H9 (cell line): ENCODE results near the gene CHST5. TPM values are rescaled to one million over a fixed set of nuclear protein-coding genes. Genes with fewer than 3 reads are reported as not detected.

ENCODE experiments used
- DNase-seq: peaks from one replicate; pipeline ENCODE4 v3.0.0-alpha.2; 2017
- H2AFZ ChIP-seq: one replicate; pipeline ENCODE4 v1.6.1; 2013; ENCODE audit warnings: mild to moderate bottlenecking, low read length, control low read depth, moderate library complexity
- H2AK5ac ChIP-seq: 2 replicates; pipeline ENCODE4 v1.6.1; 2013; ENCODE audit warnings: low read length, control low read depth, mixed read lengths; ENCODE audit not compliant: insufficient read length
- H2BK120ac ChIP-seq: one replicate; pipeline ENCODE4 v1.6.1; 2013; ENCODE audit warnings: low read depth, mild to moderate bottlenecking, low read length, control low read depth, inconsistent platforms; ENCODE audit not compliant: poor library complexity, severe bottlenecking
- H2BK12ac ChIP-seq: 2 replicates; pipeline ENCODE4 v1.6.1; 2013; ENCODE audit warnings: low read length, control low read depth, mixed read lengths, low read depth; ENCODE audit not compliant: insufficient read length
- H2BK15ac ChIP-seq: 2 replicates; pipeline ENCODE4 v1.6.1; 2013; ENCODE audit warnings: low read depth, low read length, control low read depth
- H2BK20ac ChIP-seq: one replicate; pipeline ENCODE4 v1.6.1; 2013; ENCODE audit warnings: low read depth, mild to moderate bottlenecking, low read length, control low read depth, inconsistent platforms; ENCODE audit not compliant: poor library complexity, severe bottlenecking
- H2BK5ac ChIP-seq: 2 replicates; pipeline ENCODE4 v1.6.1; 2013; ENCODE audit warnings: low read length, control low read depth, mixed read lengths; ENCODE audit not compliant: insufficient read length
- H3K14ac ChIP-seq: 2 replicates; pipeline ENCODE4 v1.6.1; 2013; ENCODE audit warnings: low read length, control low read depth; ENCODE audit not compliant: insufficient read depth
- H3K18ac ChIP-seq: 2 replicates; pipeline ENCODE4 v1.6.1; 2013; ENCODE audit warnings: low read depth, mild to moderate bottlenecking, mixed read lengths, low read length, control low read depth; ENCODE audit not compliant: insufficient read length
- H3K23ac ChIP-seq: 2 replicates; pipeline ENCODE4 v1.6.1; 2013; ENCODE audit warnings: low read length, control low read depth, mixed read lengths, low read depth; ENCODE audit not compliant: insufficient read length
- H3K23me2 ChIP-seq: 2 replicates; pipeline ENCODE4 v1.6.1; 2013; ENCODE audit warnings: low read depth, mild to moderate bottlenecking, mixed read lengths, low read length, control low read depth; ENCODE audit not compliant: insufficient read length, poor library complexity, severe bottlenecking
- H3K27ac ChIP-seq: 2 replicates; pipeline ENCODE4 v1.5.1; 2013; ENCODE audit warnings: low read length, control low read depth, mixed read lengths, low read depth; ENCODE audit not compliant: insufficient read length
- H3K27me3 ChIP-seq: 2 replicates; pipeline ENCODE4 v1.6.1; 2013; ENCODE audit warnings: low read length, control low read depth, inconsistent platforms; ENCODE audit not compliant: insufficient read depth
- H3K4ac ChIP-seq: 2 replicates; pipeline ENCODE4 v1.6.1; 2013; ENCODE audit warnings: low read depth, mild to moderate bottlenecking, control low read depth, inconsistent platforms, low read length, moderate library complexity
- H3K4me1 ChIP-seq: 2 replicates; pipeline ENCODE4 v1.6.1; 2013; ENCODE audit warnings: low read length, control low read depth, inconsistent platforms; ENCODE audit not compliant: insufficient read depth
- H3K4me2 ChIP-seq: 2 replicates; pipeline ENCODE4 v1.6.1; 2013; ENCODE audit warnings: low read length, control low read depth, mixed read lengths; ENCODE audit not compliant: insufficient read length, insufficient read depth
- H3K56ac ChIP-seq: 2 replicates; pipeline ENCODE4 v1.6.1; 2013; ENCODE audit warnings: low read depth, mild to moderate bottlenecking, mixed read lengths, low read length, control low read depth; ENCODE audit not compliant: insufficient read length
- H3K79me1 ChIP-seq: 2 replicates; pipeline ENCODE4 v1.6.1; 2013; ENCODE audit warnings: low read depth, mild to moderate bottlenecking, moderate library complexity, low read length, control low read depth, inconsistent platforms; ENCODE audit not compliant: insufficient read depth, poor library complexity, severe bottlenecking
- H3K79me2 ChIP-seq: 2 replicates; pipeline ENCODE4 v1.6.1; 2013; ENCODE audit warnings: low read length, control low read depth, inconsistent platforms; ENCODE audit not compliant: insufficient read depth
- H3K9ac ChIP-seq: 2 replicates; pipeline ENCODE4 v1.6.1; 2013; ENCODE audit warnings: low read length, control low read depth, mixed read lengths; ENCODE audit not compliant: insufficient read length; ENCODE audit errors: extremely low read depth
- H3K9me3 ChIP-seq: one replicate; pipeline ENCODE4 v1.6.1; 2013; ENCODE audit warnings: low read depth, low read length, inconsistent platforms; ENCODE audit not compliant: control insufficient read depth
- H3T11ph ChIP-seq: one replicate; pipeline ENCODE4 v1.6.1; 2013; ENCODE audit warnings: mild to moderate bottlenecking, low read length, control low read depth, inconsistent platforms
- H4K20me1 ChIP-seq: one replicate; pipeline ENCODE4 v1.6.1; 2013; ENCODE audit not compliant: control insufficient read depth, insufficient read length, insufficient read depth
- H4K5ac ChIP-seq: 2 replicates; pipeline ENCODE4 v1.6.1; 2013; ENCODE audit warnings: low read depth, mild to moderate bottlenecking, mixed read lengths, low read length, control low read depth; ENCODE audit not compliant: insufficient read length
- H4K8ac ChIP-seq: replicated peaks from 2 replicates; pipeline ENCODE4 v1.6.1; 2013; ENCODE audit warnings: low read length, control low read depth, mixed read lengths, low read depth; ENCODE audit not compliant: insufficient read length
- H4K91ac ChIP-seq: 2 replicates; pipeline ENCODE4 v1.6.1; 2013; ENCODE audit warnings: low read depth, mild to moderate bottlenecking, moderate library complexity, mixed read lengths, low read length, control low read depth; ENCODE audit not compliant: insufficient read length
- H3K27ac Mint-ChIP-seq, 3 experiments: 2 replicates in 2 of 3; 3 replicates in 1 of 3; pipeline ENCODE4 v1.8.0; 2020 to 2021; ENCODE audit warnings: mixed read lengths in 3 of 3, mild to moderate bottlenecking in 1 of 3, moderate library complexity in 1 of 3
- H3K27me3 Mint-ChIP-seq: 2 replicates; pipeline ENCODE4 v1.8.0; 2021; ENCODE audit warnings: low read depth, mild to moderate bottlenecking, moderate library complexity, mixed read lengths
- H3K36me3 Mint-ChIP-seq, 3 experiments: 2 replicates in 2 of 3; 3 replicates in 1 of 3; pipeline ENCODE4 v1.8.0; 2020 to 2021; ENCODE audit warnings: low read depth in 3 of 3, mixed read lengths in 3 of 3; ENCODE audit not compliant: insufficient read depth in 1 of 3
- H3K4me1 Mint-ChIP-seq, 2 experiments: 2 replicates each; pipeline ENCODE4 v1.8.0; 2020; ENCODE audit warnings: mixed read lengths in 2 of 2
- H3K4me3 Mint-ChIP-seq, 2 experiments: 2 replicates in 1 of 2; 3 replicates in 1 of 2; pipeline ENCODE4 v1.8.0; 2020 to 2021; ENCODE audit warnings: mild to moderate bottlenecking in 2 of 2, mixed read lengths in 2 of 2, moderate library complexity in 1 of 2
- H3K9me3 Mint-ChIP-seq, 2 experiments: 2 replicates in 1 of 2; 3 replicates in 1 of 2; pipeline ENCODE4 v1.8.0; 2020; ENCODE audit warnings: mild to moderate bottlenecking in 2 of 2, mixed read lengths in 2 of 2, moderate library complexity in 1 of 2
- CTCF ChIP-seq: fragments of 200-600 bp; sonication (generic); conservative IDR thresholded peaks from 3 replicates; pipeline ENCODE4 v1.8.0; 2021; ENCODE audit warnings: antibody characterized with exemption, mild to moderate bottlenecking
- WGBS: extraction: QIAGEN DNeasy Blood & Tissue Kit; methylation state at CpG from one replicate; pipeline ENCODE4 v1.1.7; 2013; ENCODE audit warnings: missing lambda C conversion rate, low lambda C conversion rate, mixed read lengths; ENCODE audit not compliant: insufficient read length; ENCODE audit errors: extremely low coverage; 5-methylcytosine and 5-hydroxymethylcytosine counted together
- total RNA-seq: library from RNA; stranded (reverse); gene quantifications from 2 replicates; pipeline ENCODE4 v1.2.1, GENCODE V29; 2021

Gene CHST5
- total RNA-seq, 1 experiment from 2014 or later, result not detected

- H3K27me3 Mint-ChIP-seq, result no peaks in the 10 kb centered on the region
- H4K5ac ChIP-seq, result no peak overlapping the region
- WGBS, result no CpG with 5 or more reads among the region's 11 CpGs
- no peak overlapping the region for H3K4ac ChIP-seq
- no peak overlapping the region for H2BK12ac ChIP-seq
- H3K23ac ChIP-seq, result no peak overlapping the region
- H3K4me3 Mint-ChIP-seq, result no peak overlapping the region
- no peak overlapping the region for H2BK15ac ChIP-seq
- H3K79me1 ChIP-seq, result no peaks in the 10 kb centered on the region
- H3K56ac ChIP-seq, result no peak overlapping the region
- H3K9ac ChIP-seq, result no peak overlapping the region
- H3K27me3 ChIP-seq, result no peaks in the 10 kb centered on the region
- no peaks in the 10 kb centered on the region for H3K23me2 ChIP-seq
- H3T11ph ChIP-seq, result no peak overlapping the region
- no peak overlapping the region for H2AK5ac ChIP-seq
- H3K9me3 ChIP-seq, result no peaks in the 10 kb centered on the region
- H3K4me2 ChIP-seq, result no peak overlapping the region
- no peak overlapping the region for H4K8ac ChIP-seq
- no peak overlapping the region for H4K91ac ChIP-seq
- peaks cover 12 to 16% of the 10 kb centered on the region in 2 experiments for H3K4me1 Mint-ChIP-seq
- H4K20me1 ChIP-seq, result no peaks in the 10 kb centered on the region
- no peak overlapping the region for H3K14ac ChIP-seq
- H2BK120ac ChIP-seq, result no peak overlapping the region
- H3K27ac ChIP-seq, result no peak overlapping the region
- no peaks in the 10 kb centered on the region for H3K79me2 ChIP-seq
- H2BK20ac ChIP-seq, result no peak overlapping the region
- H3K36me3 Mint-ChIP-seq, result peaks cover 2 to 4% (median 3%) of the 10 kb centered on the region in 3 experiments; a peak in 5 of 7 replicates
- TF ChIP-seq CTCF, result no peak
- no peak overlapping the region for H2BK5ac ChIP-seq
- H3K18ac ChIP-seq, result no peak overlapping the region
- H3K27ac Mint-ChIP-seq, result no peak overlapping the region
- H3K9me3 Mint-ChIP-seq, result no peaks in the 10 kb centered on the region; a peak in 1 of 5 replicates
- no peak overlapping the region for H2AFZ ChIP-seq
- H3K4me1 ChIP-seq, result no peaks in the 10 kb centered on the region; the same call in 1 of the 2 replicates
- no peak for DNase-seq
Observed at GRCh38 chr16:75514296-75514695, 21.6 kb downstream of the CHST5 start.
